ENCODE data around the gene LRRC2.

The LRRC2 gene

GRCh38 chr3:46469680-46470357 is 96.3 kb downstream of the LRRC2 start:
- H3K9ac ChIP-seq (ENCODE audit: low read depth, low read length), result no peak overlapping the region
- no peaks in the 10 kb centered on the region for H3K36me3 ChIP-seq (ENCODE audit: insufficient read depth, low read length)
- peaks cover 3% of the 10 kb centered on the region; the same call in 1 of the 2 replicates for H3K4me1 ChIP-seq (ENCODE audit: insufficient read depth, low read length)
- no peaks in the 10 kb centered on the region; the same call in 1 of the 2 replicates for H3K9me3 ChIP-seq (ENCODE audit: control insufficient read depth, insufficient read depth, low read length)

- Histone ChIP-seq H3K36me3 (ENCODE audit: insufficient read depth, low read length) (no peaks in the 10 kb centered on the region), H3K9ac (ENCODE audit: low read depth, low read length) (no peak overlapping the region), H3K4me1 (ENCODE audit: insufficient read depth, low read length) (peaks cover 3% of the 10 kb centered on the region; the same call in 1 of the 2 replicates), H3K9me3 (ENCODE audit: control insufficient read depth, insufficient read depth, low read length) (no peaks in the 10 kb centered on the region)
These were observed 97.1 kb downstream of the LRRC2 start for GRCh38 chr3:46468753-46469600.

- Histone ChIP-seq H3K36me3 (ENCODE audit: insufficient read depth, low read length) (no peaks in the 10 kb centered on the region), H3K9me3 (ENCODE audit: control insufficient read depth, insufficient read depth, low read length) (no peaks in the 10 kb centered on the region), H3K4me1 (ENCODE audit: insufficient read depth, low read length) (peaks cover 3% of the 10 kb centered on the region; the same call in 1 of the 2 replicates), H3K9ac (ENCODE audit: low read depth, low read length) (no peak overlapping the region)
These were observed 98.5 kb downstream of the LRRC2 start for GRCh38 chr3:46467562-46467961.

GRCh38 chr3:46466871-46467403 is 99.2 kb downstream of the LRRC2 start:
- Histone ChIP-seq H3K4me1 (ENCODE audit: insufficient read depth, low read length) (peaks cover 3% of the 10 kb centered on the region; the same call in 1 of the 2 replicates), H3K36me3 (ENCODE audit: insufficient read depth, low read length) (no peaks in the 10 kb centered on the region), H3K9me3 (ENCODE audit: control insufficient read depth, insufficient read depth, low read length) (no peaks in the 10 kb centered on the region), H3K9ac (ENCODE audit: low read depth, low read length) (no peak overlapping the region)

DNA sequence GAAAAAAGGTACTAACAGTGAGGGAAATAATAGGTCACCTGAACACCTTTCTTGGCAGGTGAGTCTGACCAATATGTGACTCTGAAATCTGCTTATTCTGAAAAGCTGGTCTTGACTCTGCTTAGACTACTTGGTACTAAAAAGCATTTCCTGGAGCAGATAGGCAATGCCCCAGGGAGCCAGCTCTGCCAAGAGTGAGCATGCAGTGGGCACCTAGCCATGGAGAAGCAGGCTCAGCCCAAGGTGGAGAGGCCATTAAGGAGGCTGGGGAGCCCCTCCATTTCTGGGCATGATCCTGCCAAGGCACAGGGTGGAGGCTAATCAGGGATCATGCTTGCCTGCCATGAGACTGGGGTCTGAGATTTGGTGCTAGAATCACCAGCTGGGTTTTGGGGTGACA is 99.8 kb downstream of the LRRC2 start:
- Histone ChIP-seq H3K36me3 (ENCODE audit: insufficient read depth, low read length) (no peaks in the 10 kb centered on the region), H3K4me1 (ENCODE audit: insufficient read depth, low read length) (peaks cover 3% of the 10 kb centered on the region; the same call in 1 of the 2 replicates), H3K9me3 (ENCODE audit: control insufficient read depth, insufficient read depth, low read length) (no peaks in the 10 kb centered on the region)

More for the DNA sequence above, 99.8 kb downstream of the LRRC2 start:
- H3K9ac ChIP-seq (ENCODE audit: low read depth, low read length), result no peak overlapping the region

Measured in ES-I3 (cell line).